NK-92 (cell line): ENCODE results near the gene PTPN6.
A peak's percentile ranks its signal among the peaks of the same experiment; 100 is the strongest.

Experiments used
- DNase-seq: peaks from one replicate; lab custom pipeline; 2025; ENCODE audit not compliant: unreplicated experiment; lab: John Stamatoyannopoulos, UW

PTPN6 gene

GRCh38 chr12:6954316-6955107, 3.4 kb downstream of the PTPN6 start:
- no peak for DNase-seq

DNA sequence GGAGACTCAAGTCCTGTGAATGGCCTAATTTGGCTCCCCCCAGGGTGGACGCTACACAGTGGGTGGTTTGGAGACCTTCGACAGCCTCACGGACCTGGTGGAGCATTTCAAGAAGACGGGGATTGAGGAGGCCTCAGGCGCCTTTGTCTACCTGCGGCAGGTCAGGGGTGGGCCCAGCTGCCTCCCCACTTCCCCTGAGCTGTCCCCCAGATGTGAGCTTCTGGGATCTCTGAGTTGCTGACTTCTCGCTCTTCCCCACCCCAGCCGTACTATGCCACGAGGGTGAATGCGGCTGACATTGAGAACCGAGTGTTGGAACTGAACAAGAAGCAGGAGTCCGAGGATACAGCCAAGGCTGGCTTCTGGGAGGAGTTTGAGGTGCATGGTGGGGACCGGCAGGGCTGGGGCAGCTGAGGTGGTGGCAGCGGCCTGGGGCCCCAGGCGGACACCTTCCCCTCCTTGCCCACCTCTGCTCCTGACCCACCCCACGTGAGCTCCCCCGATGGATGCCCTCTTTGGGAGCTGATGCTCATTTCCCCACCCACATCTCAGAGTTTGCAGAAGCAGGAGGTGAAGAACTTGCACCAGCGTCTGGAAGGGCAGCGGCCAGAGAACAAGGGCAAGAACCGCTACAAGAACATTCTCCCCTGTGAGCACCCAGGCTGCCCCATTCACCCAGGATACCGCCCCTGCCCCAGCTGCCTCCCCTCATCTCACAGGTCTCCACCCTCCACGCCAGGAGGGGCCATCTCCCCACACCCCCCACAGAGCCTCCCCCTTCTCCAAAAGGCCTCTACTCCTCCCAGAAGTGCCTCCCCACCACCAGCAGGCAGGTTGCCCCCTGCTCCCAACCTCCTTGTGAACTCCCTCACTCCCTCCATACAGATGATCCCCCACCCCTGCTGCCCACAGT, 4.2 kb downstream of the PTPN6 start:
- DNase-seq, result no peak

DNA sequence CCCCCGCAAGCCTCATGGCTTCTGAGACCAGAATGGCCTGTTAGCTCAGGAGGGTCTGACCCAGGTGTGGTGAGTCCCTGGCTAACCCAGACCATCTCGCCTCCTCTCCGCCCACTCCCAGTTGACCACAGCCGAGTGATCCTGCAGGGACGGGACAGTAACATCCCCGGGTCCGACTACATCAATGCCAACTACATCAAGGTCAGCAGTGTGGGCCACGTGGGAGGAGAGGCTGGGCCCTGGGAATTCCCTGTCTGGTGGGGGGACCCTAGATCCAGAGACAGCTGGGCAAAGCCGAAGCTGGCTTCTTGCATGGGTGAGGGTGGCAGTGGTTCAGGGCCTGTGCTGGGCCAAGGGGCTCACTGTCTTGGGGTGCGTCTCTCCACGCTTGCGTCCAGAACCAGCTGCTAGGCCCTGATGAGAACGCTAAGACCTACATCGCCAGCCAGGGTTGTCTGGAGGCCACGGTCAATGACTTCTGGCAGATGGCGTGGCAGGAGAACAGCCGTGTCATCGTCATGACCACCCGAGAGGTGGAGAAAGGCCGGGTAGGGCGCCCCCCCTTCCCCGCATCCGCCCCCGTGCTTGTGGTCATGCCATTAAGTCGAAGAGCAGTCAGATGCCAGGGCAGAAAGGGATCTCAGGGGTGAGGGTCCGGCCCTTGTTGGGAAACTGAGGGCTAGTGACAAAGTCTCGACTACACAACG, 5.0 kb downstream of the PTPN6 start:
- no peak for DNase-seq

GRCh38 chr12:6957151-6957701, 6.1 kb downstream of the PTPN6 start:
- DNase-seq, result no peak

DNA sequence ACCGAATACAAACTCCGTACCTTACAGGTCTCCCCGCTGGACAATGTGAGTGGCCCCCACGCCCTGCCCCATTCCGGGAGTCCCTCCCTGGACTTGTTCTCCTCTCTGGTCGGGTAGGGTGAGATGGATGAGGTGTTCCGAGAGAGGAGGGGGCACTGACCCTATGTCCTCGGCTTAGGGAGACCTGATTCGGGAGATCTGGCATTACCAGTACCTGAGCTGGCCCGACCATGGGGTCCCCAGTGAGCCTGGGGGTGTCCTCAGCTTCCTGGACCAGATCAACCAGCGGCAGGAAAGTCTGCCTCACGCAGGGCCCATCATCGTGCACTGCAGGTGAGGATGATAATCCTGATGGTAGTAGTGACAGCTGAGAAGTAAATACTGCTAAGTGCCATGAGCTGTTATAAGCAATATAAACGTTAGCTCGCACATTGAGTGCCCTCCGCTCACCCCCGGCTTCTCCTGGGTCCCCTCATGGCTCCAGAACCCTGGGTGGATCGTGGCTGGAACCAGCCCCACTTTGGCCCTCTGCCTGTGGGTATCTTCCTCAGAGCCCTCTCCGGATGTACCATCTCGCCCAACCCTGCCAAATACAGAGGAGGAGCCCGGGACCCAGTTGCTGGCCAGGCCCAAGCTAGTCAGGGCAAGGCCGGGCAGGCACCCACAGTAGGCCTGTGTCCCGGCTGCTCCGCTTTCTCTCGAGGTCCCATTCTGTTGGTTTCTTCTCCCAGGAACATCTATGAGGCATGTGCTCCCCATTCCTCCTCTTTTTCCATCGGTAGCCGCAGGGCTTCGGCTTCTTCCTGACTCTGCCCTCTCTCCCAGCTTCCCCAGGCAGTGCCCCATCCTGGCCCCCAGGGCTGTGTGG, 6.8 kb downstream of the PTPN6 start:
- no peak for DNase-seq

DNA sequence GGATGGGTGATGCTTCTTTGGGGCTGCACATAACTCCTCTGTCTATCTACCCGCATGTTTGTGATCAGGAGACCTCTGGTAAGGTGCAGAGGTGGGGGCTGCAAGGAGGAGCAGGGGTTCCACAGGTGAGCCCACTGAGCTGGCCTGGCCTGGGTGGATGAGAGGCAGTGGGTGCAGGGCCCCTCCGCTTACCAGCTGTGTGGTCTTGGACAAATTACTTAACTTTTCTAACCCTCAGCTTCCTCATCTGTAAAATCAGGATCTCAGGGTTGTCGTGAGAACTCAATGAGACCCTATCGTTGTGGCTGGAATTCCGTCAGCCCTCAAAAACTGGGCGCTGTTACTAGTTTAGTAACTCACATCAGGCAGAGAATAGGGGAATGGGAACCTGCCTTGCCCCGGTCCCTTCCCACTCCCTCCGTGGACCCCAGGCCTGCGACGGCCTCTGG, 7.5 kb downstream of the PTPN6 start:
- no peak for DNase-seq

GRCh38 chr12:6959058-6959804, 8.1 kb downstream of the PTPN6 start:
- DNase-seq, result no peak

DNA sequence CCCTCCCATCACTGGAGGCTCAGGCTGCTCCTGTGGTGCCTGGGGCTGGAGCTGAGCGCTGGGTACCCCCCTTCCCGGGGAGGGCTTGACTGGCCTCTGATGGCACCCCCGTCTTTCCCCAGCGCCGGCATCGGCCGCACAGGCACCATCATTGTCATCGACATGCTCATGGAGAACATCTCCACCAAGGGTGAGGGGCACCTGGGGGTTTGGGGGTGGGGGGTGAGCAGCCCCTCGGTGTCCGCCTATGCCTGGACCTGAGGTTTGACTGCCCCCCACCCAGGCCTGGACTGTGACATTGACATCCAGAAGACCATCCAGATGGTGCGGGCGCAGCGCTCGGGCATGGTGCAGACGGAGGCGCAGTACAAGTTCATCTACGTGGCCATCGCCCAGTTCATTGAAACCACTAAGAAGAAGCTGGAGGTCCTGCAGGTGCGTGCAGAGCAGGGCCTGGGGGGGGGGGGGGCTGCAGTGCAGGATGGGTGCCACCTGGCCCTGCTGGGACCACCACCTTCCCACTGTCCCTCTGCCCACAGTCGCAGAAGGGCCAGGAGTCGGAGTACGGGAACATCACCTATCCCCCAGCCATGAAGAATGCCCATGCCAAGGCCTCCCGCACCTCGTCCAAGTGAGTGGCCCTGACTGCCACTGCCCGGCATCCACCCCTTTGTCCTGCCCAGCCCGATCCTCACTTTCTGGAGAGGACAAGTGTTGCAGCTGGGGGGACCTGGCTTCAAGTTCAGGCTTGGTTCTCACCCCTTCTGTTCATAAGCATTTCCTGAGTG, 8.8 kb downstream of the PTPN6 start:
- no peak for DNase-seq

- no peak for DNase-seq
Observed at GRCh38 chr12:6960593-6961277, 9.6 kb downstream of the PTPN6 start.

- peak; percentile 10 for DNase-seq
Observed at GRCh38 chr12:6961278-6961694, 10.1 kb downstream of the PTPN6 start.

GRCh38 chr12:6961695-6962284, 10.6 kb downstream of the PTPN6 start:
- no peak for DNase-seq

GRCh38 chr12:6962285-6963015, 11.3 kb downstream of the PTPN6 start:
- no peak for DNase-seq

- DNase-seq, result no peak
Observed at GRCh38 chr12:6963016-6963731, 12.0 kb downstream of the PTPN6 start.

DNA sequence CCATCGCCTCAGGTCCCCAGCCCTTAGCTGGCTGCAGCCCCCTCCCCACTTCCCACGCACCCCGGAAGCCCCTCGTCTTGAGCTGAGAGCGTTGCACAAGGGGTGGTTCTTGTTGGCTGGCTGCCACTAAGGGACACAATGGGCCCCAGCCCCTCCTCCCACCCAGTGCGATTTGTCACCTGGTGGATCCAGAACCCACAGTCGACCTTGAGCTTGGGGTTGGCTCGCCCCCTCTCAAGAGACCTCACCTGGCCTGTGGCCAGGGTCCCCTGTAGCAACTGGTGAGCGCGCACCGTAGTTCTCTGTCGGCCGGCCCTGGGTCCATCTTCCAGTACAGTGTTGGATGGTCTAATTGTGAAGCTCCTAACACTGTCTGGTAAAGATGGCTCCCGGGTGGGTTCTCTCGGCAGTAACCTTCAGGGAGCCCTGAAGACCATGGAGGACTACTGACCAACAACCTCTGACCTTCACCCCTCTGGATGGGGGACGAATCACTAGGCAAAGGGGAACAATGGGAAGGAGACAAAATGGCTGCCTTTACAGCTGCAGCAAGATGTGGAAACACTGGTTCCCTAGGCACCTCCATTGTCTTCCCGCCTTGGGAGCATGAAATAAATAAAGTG, 12.7 kb downstream of the PTPN6 start:
- DNase-seq, result no peak

GRCh38 chr12:6964605-6965025, 13.5 kb downstream of the PTPN6 start:
- no peak for DNase-seq
